ENCODE results near the gene SLC41A2. TPM values are rescaled to one million over a fixed set of nuclear protein-coding genes. Genes with fewer than 3 reads are reported as not detected.

Gene SLC41A2
- total RNA-seq, 4 donors from 2014 or later, result 8.4 to 26.1 (median 18.0) TPM

GRCh38 chr12:104933128-104933527 is 25.0 kb downstream of the SLC41A2 start:
- DNase-seq (ENCODE audit: low spot score in 2 of 2), result no peak
- 84 to 86% methylated on average over 1 of the region's 1 CpG for WGBS, 2 donors

GRCh38 chr12:104930388-104931326 is 27.4 kb downstream of the SLC41A2 start:
- H3K4me3 ChIP-seq, result no peak overlapping the region
- H3K4me1 ChIP-seq, result no peaks in the 10 kb centered on the region
- TF ChIP-seq CTCF (IDR thresholded peaks at IDR 0.05), result no peak
- no peak for TF ChIP-seq POLR2A (IDR thresholded peaks at IDR 0.05)
- TF ChIP-seq EP300 (IDR thresholded peaks at IDR 0.05), result no peak
- no peaks in the 10 kb centered on the region for H3K36me3 ChIP-seq
- DNase-seq (ENCODE audit: low spot score in 2 of 2), result no peak
- 88 to 89% methylated on average over 4 of the region's 4 CpGs for WGBS, 2 donors
- no peak overlapping the region for H3K27ac ChIP-seq
- no peaks in the 10 kb centered on the region for H3K9me3 ChIP-seq
- H3K27me3 ChIP-seq, result no peaks in the 10 kb centered on the region

More at GRCh38 chr12:104933128-104933527, 25.0 kb downstream of the SLC41A2 start:
- H3K4me1 ChIP-seq, result no peaks in the 10 kb centered on the region
- TF ChIP-seq EP300 (IDR thresholded peaks at IDR 0.05), result no peak
- no peak for TF ChIP-seq CTCF (IDR thresholded peaks at IDR 0.05)
- TF ChIP-seq POLR2A (IDR thresholded peaks at IDR 0.05), result no peak
- H3K36me3 ChIP-seq, result no peaks in the 10 kb centered on the region
- no peaks in the 10 kb centered on the region for H3K9me3 ChIP-seq
- no peaks in the 10 kb centered on the region for H3K27me3 ChIP-seq
- no peak overlapping the region for H3K4me3 ChIP-seq
- H3K27ac ChIP-seq, result no peak overlapping the region

- H3K27me3 ChIP-seq, result no peaks in the 10 kb centered on the region
- no peaks in the 10 kb centered on the region for H3K9me3 ChIP-seq
- no peak for DNase-seq (ENCODE audit: low spot score in 2 of 2)
- H3K4me1 ChIP-seq, result no peaks in the 10 kb centered on the region
- TF ChIP-seq POLR2A (IDR thresholded peaks at IDR 0.05) (no peak), EP300 (IDR thresholded peaks at IDR 0.05) (no peak), CTCF (IDR thresholded peaks at IDR 0.05) (no peak)
- no peak overlapping the region for H3K4me3 ChIP-seq
- no peaks in the 10 kb centered on the region for H3K36me3 ChIP-seq
- H3K27ac ChIP-seq, result no peak overlapping the region
- 43 to 74% methylated on average over 2 of the region's 2 CpGs for WGBS, 2 donors
Observed at GRCh38 chr12:104929977-104930376, 28.1 kb downstream of the SLC41A2 start.

- no peaks in the 10 kb centered on the region for H3K36me3 ChIP-seq
- H3K4me1 ChIP-seq, result no peaks in the 10 kb centered on the region
- no peak for DNase-seq (ENCODE audit: low spot score in 2 of 2)
- no peaks in the 10 kb centered on the region for H3K9me3 ChIP-seq
- no peaks in the 10 kb centered on the region for H3K27me3 ChIP-seq
- H3K27ac ChIP-seq, result no peak overlapping the region
- TF ChIP-seq CTCF (IDR thresholded peaks at IDR 0.05) (no peak), POLR2A (IDR thresholded peaks at IDR 0.05) (no peak), EP300 (IDR thresholded peaks at IDR 0.05) (no peak)
- no peak overlapping the region for H3K4me3 ChIP-seq
- 83% methylated on average over 2 of the region's 2 CpGs for WGBS, 2 donors
Observed at GRCh38 chr12:104929368-104929767, 28.7 kb downstream of the SLC41A2 start.

- 92 to 93% methylated on average over 7 of the region's 7 CpGs for WGBS, 2 donors
- no peaks in the 10 kb centered on the region for H3K36me3 ChIP-seq
- no peaks in the 10 kb centered on the region for H3K27me3 ChIP-seq
- DNase-seq (ENCODE audit: low spot score in 2 of 2), result no peak
- H3K4me3 ChIP-seq, result no peak overlapping the region
- H3K9me3 ChIP-seq, result no peaks in the 10 kb centered on the region
- no peak overlapping the region for H3K27ac ChIP-seq
- TF ChIP-seq EP300 (IDR thresholded peaks at IDR 0.05) (no peak), CTCF (IDR thresholded peaks at IDR 0.05) (no peak), POLR2A (IDR thresholded peaks at IDR 0.05) (no peak)
- H3K4me1 ChIP-seq, result no peaks in the 10 kb centered on the region
Observed at GRCh38 chr12:104928036-104928745, 29.9 kb downstream of the SLC41A2 start.
